ENCODE results near the gene RALGAPA2. TPM values are rescaled to one million over a fixed set of nuclear protein-coding genes. Genes with fewer than 3 reads are reported as not detected.

The RALGAPA2 gene
- total and polyA plus RNA-seq, 2 of the 13 experiments (the other 11 are each of a cell fraction or from before 2014, with no cell fraction given), result 13.8 to 17.7 TPM

- TF ChIP-seq ZSCAN5A (CRISPR knock-in tag; IDR thresholded peaks at IDR 0.05; ENCODE audit: borderline replicate concordance) (no peak), ATF2 (CRISPR knock-in tag; IDR thresholded peaks at IDR 0.05) (peak; percentile 78; the same call in 1 of the 2 replicates), ZNF101 (CRISPR knock-in tag; IDR thresholded peaks at IDR 0.05; ENCODE audit: borderline replicate concordance, low read depth) (no peak), GRHL1 (CRISPR knock-in tag; conservative IDR thresholded peaks at IDR 0.05) (no peak), ZNF513 (CRISPR knock-in tag; conservative IDR thresholded peaks at IDR 0.05) (no peak; the same call in 1 of the 2 replicates), HNF4G (IDR thresholded peaks at IDR 0.05; ENCODE audit: borderline replicate concordance, low read depth, low read length) (no peak), HNF4G (CRISPR knock-in tag; IDR thresholded peaks at IDR 0.05; ENCODE audit: borderline replicate concordance, low read depth) (no peak), ZNF234 (CRISPR knock-in tag; conservative IDR thresholded peaks at IDR 0.05) (no peak; the same call in 1 of the 2 replicates), STAT5B (CRISPR knock-in tag; IDR thresholded peaks at IDR 0.05) (no peak), RELA (CRISPR knock-in tag; IDR thresholded peaks at IDR 0.05) (peak; percentile 77), NCOA2 (CRISPR knock-in tag; IDR thresholded peaks at IDR 0.05) (peak; percentile 58; the same call in 1 of the 2 replicates), PRDM4 (CRISPR knock-in tag; IDR thresholded peaks at IDR 0.05; ENCODE audit: borderline replicate concordance) (no peak), NFE2L2 (IDR thresholded peaks at IDR 0.05; ENCODE audit: low read length) (no peak), TFE3 (CRISPR knock-in tag; IDR thresholded peaks at IDR 0.05) (0 out of 2 replicates have a peak, but pooled peaks have one; percentile 48), HCFC1 (IDR thresholded peaks at IDR 0.05; ENCODE audit: low read depth, low read length) (peak; percentile 99), ZBTB21 (CRISPR knock-in tag; IDR thresholded peaks at IDR 0.05) (no peak), LBX2 (CRISPR knock-in tag; IDR thresholded peaks at IDR 0.05; ENCODE audit: borderline replicate concordance) (peak; percentile 85; the same call in 1 of the 2 replicates)
Observed at GRCh38 chr20:20712474-20713243, at the start of gene RALGAPA2 (continued).

Measured in HepG2 (cell line).